HepG2 (cell line): ENCODE results near the gene GLRA1. TPM values are rescaled to one million over a fixed set of nuclear protein-coding genes. Genes with fewer than 3 reads are reported as not detected.

ENCODE experiments used
- ATF3 ChIP-seq: sonication (generic); formaldehyde crosslinking; IDR thresholded peaks from 2 replicates; pipeline ENCODE4 v1.4.0; 2020; ENCODE audit warnings: missing genetic modification reagents
- ATF5 ChIP-seq: sonication (generic); formaldehyde crosslinking; IDR thresholded peaks from 2 replicates; pipeline ENCODE4 v1.4.0; 2020; ENCODE audit warnings: mild to moderate bottlenecking, low read depth, missing genetic modification reagents
- CREB3 ChIP-seq: sonication (generic); formaldehyde crosslinking; IDR thresholded peaks from 2 replicates; pipeline ENCODE4 v1.5.0; 2020; ENCODE audit warnings: missing genetic modification reagents
- GATAD1 ChIP-seq: IDR thresholded peaks from 2 replicates; pipeline ENCODE4 v1.6.1; 2016; ENCODE audit warnings: missing genetic modification reagents, missing compliant biosample characterization
- HNRNPUL1 ChIP-seq: fragments of 200-400 bp; formaldehyde crosslinking; IDR thresholded peaks from 2 replicates; pipeline ENCODE4 v1.6.1; 2017; ENCODE audit warnings: low read depth, mild to moderate bottlenecking, low read length, moderate library complexity
- NFATC3 ChIP-seq: sonication (generic); formaldehyde crosslinking; IDR thresholded peaks from 2 replicates; pipeline ENCODE4 v1.5.1; 2020; ENCODE audit warnings: mild to moderate bottlenecking, missing genetic modification reagents
- NFYC ChIP-seq: IDR thresholded peaks from 2 replicates; pipeline ENCODE4 v1.6.1; 2016; ENCODE audit warnings: missing genetic modification reagents, missing compliant biosample characterization
- PPARG ChIP-seq: conservative IDR thresholded peaks from 2 replicates; pipeline ENCODE4 v1.6.1; 2016; ENCODE audit warnings: missing biosample characterization, missing genetic modification reagents
- RARA ChIP-seq: IDR thresholded peaks from 2 replicates; pipeline ENCODE4 v1.6.1; 2016; ENCODE audit warnings: missing genetic modification reagents, missing compliant biosample characterization
- SKIL ChIP-seq: sonication (generic); formaldehyde crosslinking; IDR thresholded peaks from 2 replicates; pipeline ENCODE4 v1.8.0; 2022; ENCODE audit warnings: missing genetic modification reagents, mild to moderate bottlenecking, moderate library complexity, borderline replicate concordance
- YEATS4 ChIP-seq: sonication (generic); formaldehyde crosslinking; IDR thresholded peaks from 2 replicates; pipeline ENCODE4 v1.4.0; 2020; ENCODE audit warnings: missing genetic modification reagents, borderline replicate concordance
- ZBTB26 ChIP-seq: IDR thresholded peaks from 2 replicates; pipeline ENCODE4 v1.6.1; 2016; ENCODE audit warnings: missing compliant biosample characterization, missing genetic modification reagents, borderline replicate concordance
- ZBTB37 ChIP-seq: sonication (generic); formaldehyde crosslinking; IDR thresholded peaks from 2 replicates; pipeline ENCODE4 v1.4.0; 2020; ENCODE audit warnings: mild to moderate bottlenecking, missing genetic modification reagents
- ZNF224 ChIP-seq: sonication (generic); formaldehyde crosslinking; IDR thresholded peaks from 2 replicates; pipeline ENCODE4 v1.5.0; 2020; ENCODE audit warnings: mild to moderate bottlenecking, missing genetic modification reagents
- ZNF572 ChIP-seq: sonication (generic); formaldehyde crosslinking; IDR thresholded peaks from 2 replicates; pipeline ENCODE4 v1.5.1; 2020; ENCODE audit warnings: mild to moderate bottlenecking, missing genetic modification reagents
- ZNF644 ChIP-seq: IDR thresholded peaks from 2 replicates; pipeline ENCODE4 v1.6.1; 2016; ENCODE audit warnings: low read depth
- polyA plus RNA-seq, 8 experiments: library from polyadenylated mRNA; depleted of rRNA in 3 of 8; stranded (reverse) in 7 of 8; unstranded in 1 of 8; fragments of >200 nt; fragmentation: Illumina TruSeq in 4 of 8; extraction: Trizol in 4 of 8; gene quantifications; 2 replicates each; pipeline versions ENCODE4 v1.2.1 to v1.2.3, GENCODE V29; 2011 to 2016; ENCODE audit warnings: low read depth in 4 of 8, missing spikeins in 1 of 8, mixed read lengths in 1 of 8; ENCODE audit not compliant: insufficient read depth in 1 of 8
- total RNA-seq, 5 experiments: library from RNA; depleted of rRNA; stranded (reverse); fragments of >200 nt; fragmentation: Illumina TruSeq; extraction: Trizol; gene quantifications; 2 replicates each; pipeline ENCODE4 v1.2.3, GENCODE V29; 2016; ENCODE audit warnings: low read depth in 1 of 5
- TF ChIP-seq, protein P1 (sequence below): sonication (generic); formaldehyde crosslinking; IDR thresholded peaks from 2 replicates; pipeline ENCODE4 v1.8.0; 2022; ENCODE audit warnings: mild to moderate bottlenecking, missing genetic modification reagents, borderline replicate concordance
- TF ChIP-seq, protein P2 (sequence below): sonication (generic); formaldehyde crosslinking; IDR thresholded peaks from 2 replicates; pipeline ENCODE4 v1.4.0; 2020; ENCODE audit warnings: missing genetic modification reagents

Gene GLRA1
- total and polyA plus RNA-seq, 2 of the 13 experiments (the other 11 are each of a cell fraction or from before 2014, with no cell fraction given) = not detected

GRCh38 chr5:151820903-151821302 is 103.7 kb downstream of the GLRA1 start (continued):
- TF ChIP-seq ZBTB37 (CRISPR knock-in tag) (0 out of 2 replicates have a peak, but pooled peaks have one; percentile 33), YEATS4 (no peak), GATAD1 (0 out of 2 replicates have a peak, but pooled peaks have one; percentile 24), ZNF224 (no peak), ATF5 (CRISPR knock-in tag) (no peak), NFATC3 (CRISPR knock-in tag) (no peak), RARA (peak; percentile 72), CREB3 (CRISPR knock-in tag) (no peak), HNRNPUL1 (no peak), ATF3 (no peak), NFYC (CRISPR knock-in tag) (no peak), PPARG (CRISPR knock-in tag) (peak; percentile 28; the same call in 1 of the 2 replicates), ZNF644 (CRISPR knock-in tag) (peak; percentile 97), SKIL (CRISPR knock-in tag) (no peak), ZNF572 (CRISPR knock-in tag) (no peak), ZBTB26 (no peak)
- TF ChIP-seq, protein P1, sequence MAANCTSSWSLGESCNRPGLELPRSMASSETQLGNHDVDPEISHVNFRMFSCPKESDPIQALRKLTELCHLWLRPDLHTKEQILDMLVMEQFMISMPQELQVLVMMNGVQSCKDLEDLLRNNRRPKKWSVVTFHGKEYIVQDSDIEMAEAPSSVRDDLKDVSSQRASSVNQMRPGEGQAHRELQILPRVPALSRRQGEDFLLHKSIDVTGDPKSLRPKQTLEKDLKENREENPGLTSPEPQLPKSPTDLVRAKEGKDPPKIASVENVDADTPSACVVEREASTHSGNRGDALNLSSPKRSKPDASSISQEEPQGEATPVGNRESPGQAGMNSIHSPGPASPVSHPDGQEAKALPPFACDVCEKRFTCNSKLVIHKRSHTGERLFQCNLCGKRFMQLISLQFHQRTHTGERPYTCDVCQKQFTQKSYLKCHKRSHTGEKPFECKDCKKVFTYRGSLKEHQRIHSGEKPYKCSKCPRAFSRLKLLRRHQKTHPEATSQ (CRISPR knock-in tag) = no peak
- TF ChIP-seq, protein P2, sequence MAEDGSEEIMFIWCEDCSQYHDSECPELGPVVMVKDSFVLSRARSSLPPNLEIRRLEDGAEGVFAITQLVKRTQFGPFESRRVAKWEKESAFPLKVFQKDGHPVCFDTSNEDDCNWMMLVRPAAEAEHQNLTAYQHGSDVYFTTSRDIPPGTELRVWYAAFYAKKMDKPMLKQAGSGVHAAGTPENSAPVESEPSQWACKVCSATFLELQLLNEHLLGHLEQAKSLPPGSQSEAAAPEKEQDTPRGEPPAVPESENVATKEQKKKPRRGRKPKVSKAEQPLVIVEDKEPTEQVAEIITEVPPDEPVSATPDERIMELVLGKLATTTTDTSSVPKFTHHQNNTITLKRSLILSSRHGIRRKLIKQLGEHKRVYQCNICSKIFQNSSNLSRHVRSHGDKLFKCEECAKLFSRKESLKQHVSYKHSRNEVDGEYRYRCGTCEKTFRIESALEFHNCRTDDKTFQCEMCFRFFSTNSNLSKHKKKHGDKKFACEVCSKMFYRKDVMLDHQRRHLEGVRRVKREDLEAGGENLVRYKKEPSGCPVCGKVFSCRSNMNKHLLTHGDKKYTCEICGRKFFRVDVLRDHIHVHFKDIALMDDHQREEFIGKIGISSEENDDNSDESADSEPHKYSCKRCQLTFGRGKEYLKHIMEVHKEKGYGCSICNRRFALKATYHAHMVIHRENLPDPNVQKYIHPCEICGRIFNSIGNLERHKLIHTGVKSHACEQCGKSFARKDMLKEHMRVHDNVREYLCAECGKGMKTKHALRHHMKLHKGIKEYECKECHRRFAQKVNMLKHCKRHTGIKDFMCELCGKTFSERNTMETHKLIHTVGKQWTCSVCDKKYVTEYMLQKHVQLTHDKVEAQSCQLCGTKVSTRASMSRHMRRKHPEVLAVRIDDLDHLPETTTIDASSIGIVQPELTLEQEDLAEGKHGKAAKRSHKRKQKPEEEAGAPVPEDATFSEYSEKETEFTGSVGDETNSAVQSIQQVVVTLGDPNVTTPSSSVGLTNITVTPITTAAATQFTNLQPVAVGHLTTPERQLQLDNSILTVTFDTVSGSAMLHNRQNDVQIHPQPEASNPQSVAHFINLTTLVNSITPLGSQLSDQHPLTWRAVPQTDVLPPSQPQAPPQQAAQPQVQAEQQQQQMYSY = no peak
